Jurkat, Clone E6-1 (cell line): ENCODE measurements around the gene SHKBP1.

Experiments used
- DNase-seq: peaks from one replicate; pipeline ENCODE4 v3.0.0-alpha.2; 2011; ENCODE audit warnings: low read depth, low spot score
- H3K4me3 ChIP-seq: 2 replicates; pipeline ENCODE4 v1.5.1; 2011; ENCODE audit warnings: mild to moderate bottlenecking, low read length, control low read depth, moderate library complexity

The SHKBP1 gene

GRCh38 chr19:40598121-40598917 lies 21.6 kb downstream of the SHKBP1 start:
- peak overlapping the region; percentile 47 for H3K4me3 ChIP-seq
- peak; percentile 60 for DNase-seq

GRCh38 chr19:40598918-40599307 lies 22.2 kb downstream of the SHKBP1 start:
- DNase-seq: no peak
- no peak overlapping the region for H3K4me3 ChIP-seq

DNA sequence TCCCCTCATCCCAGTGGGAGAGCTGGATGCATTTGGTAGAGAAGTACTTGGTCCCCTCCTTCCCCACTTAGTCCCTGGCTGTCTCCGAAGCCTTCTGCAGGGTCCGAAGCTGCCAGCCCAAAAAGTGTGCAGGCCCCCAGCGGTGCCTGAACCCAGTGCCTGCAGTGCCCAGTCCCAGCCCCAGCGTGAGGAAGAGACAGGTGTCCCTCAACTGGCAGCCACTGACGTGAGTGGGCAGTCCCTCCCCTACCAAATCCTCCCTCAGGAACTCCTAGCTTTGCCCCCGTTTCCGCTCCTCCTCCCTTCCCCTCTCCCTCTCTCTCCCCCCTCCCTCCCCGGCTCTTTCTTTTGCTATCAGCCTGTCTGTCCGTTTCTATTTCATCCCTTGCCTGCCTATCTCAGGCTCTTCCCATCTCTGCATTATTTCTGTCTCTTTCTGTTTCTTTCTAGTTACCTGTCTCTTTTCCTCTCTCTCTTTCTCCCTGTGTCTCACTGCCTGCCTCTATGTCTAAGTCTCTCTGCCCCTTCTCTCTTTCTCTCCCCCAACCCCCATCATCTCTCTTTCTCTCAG lies 22.7 kb downstream of the SHKBP1 start:
- H3K4me3 ChIP-seq: no peak overlapping the region
- DNase-seq: no peak

- H3K4me3 ChIP-seq: no peak overlapping the region
- no peak for DNase-seq
Observed at GRCh38 chr19:40599902-40600569, 23.4 kb downstream of the SHKBP1 start.

GRCh38 chr19:40600570-40601133 lies 24.0 kb downstream of the SHKBP1 start:
- peak overlapping the region; percentile 15; the same call in 1 of the 2 replicates for H3K4me3 ChIP-seq
- no peak for DNase-seq

- H3K4me3 ChIP-seq: peak within 1 kb of the TSS; percentile 31
- no peak for DNase-seq
Observed at GRCh38 chr19:40601134-40601974, 24.7 kb downstream of the SHKBP1 start, which contains the start of gene LTBP4. TSS of gene LTBP4 (plus strand) at chr19:40601369. CDS start at chr19:40601388, 19 bp downstream.

DNA sequence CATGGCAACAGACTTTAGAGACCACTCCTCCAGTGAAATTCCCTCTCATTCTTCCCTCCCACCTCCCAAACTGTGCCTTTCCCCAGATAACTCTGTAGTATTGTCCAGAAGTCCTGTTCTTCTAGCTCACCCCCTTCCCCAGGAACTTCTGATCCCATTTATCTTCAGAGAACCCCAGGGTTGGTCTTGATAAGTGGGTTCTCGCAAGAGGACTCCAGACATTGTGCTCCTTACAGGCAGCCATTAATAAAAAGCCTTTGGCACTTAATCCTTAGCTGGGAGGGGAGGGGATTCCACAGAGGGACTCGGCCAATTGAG lies 26.4 kb downstream of the SHKBP1 start:
- DNase-seq: no peak
- no peak overlapping the region; the same call in 1 of the 2 replicates for H3K4me3 ChIP-seq

DNA sequence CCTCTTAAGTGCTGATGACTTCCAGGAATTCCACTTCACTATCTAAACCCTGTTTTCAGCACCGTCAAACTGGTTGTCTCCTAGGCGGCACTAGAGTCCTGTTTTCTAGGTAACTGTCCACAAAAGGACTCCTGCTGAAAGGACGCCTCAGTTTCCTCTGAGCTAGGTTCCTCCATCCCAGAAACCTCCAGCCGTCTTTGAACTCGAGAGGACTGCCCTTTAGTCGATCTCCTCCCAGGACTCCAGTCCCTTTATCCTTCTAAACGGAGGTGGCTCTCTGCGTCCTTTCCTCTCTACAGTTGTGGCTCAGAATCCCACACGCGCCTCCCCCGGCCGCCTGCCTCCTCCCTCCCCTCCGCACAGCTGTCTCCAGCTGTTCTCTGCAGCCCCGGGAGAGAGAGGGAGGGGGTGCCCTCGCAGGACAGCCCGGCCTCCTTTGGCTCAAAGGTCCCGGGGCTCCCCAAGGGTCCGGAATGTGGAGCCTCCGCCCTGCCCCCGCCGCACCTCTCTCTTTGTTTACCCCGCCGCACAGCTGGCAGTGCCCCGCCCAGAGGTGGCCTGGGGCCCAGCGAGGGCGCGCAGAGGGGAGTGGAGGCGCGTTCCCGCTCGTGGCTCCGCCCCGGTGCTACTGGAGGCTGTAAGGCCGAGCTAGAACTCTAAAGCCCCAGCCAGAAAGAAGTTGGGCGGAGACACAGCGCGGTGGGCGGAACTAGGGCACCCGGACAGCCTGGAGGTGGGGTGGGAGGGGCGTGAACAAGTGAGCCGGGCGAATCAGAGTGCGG lies 26.9 kb downstream of the SHKBP1 start:
- H3K4me3 ChIP-seq: peak overlapping the region; percentile 45
- DNase-seq: peak; percentile 98

DNA sequence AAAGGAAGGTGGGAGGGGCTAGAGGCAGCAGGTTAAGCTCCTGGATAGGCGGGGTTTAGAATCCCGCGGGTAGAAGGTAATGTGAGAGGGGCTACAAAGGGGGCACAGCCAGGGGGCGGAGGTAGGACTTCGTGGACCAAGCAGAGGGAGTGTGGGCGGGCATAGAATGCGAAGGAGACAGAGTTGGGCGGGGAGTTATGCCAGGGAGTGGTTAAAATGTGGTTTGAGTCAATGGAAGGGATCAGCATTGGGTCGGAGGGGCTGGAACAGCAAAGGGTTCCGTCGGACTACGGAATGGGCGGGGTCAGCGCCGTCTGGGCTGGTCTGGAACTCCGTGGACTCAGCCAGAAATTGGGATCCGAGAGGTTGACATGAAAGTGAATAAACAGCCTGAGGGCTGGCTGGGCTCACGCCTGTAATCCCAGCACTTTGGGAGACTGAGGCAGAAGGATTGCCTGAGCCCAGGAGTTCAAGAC lies 27.5 kb downstream of the SHKBP1 start:
- H3K4me3 ChIP-seq: peak overlapping the region; percentile 28
- no peak for DNase-seq

- H3K4me3 ChIP-seq: peak overlapping the region; percentile 66
- no peak for DNase-seq
Observed at GRCh38 chr19:40604647-40605215, 28.1 kb downstream of the SHKBP1 start.

GRCh38 chr19:40605216-40605971 lies 28.7 kb downstream of the SHKBP1 start:
- DNase-seq: peak; percentile 75
- H3K4me3 ChIP-seq: peak overlapping the region; percentile 66

GRCh38 chr19:40607311-40608239 lies 30.9 kb downstream of the SHKBP1 start:
- no peak for DNase-seq
- no peak overlapping the region for H3K4me3 ChIP-seq

DNA sequence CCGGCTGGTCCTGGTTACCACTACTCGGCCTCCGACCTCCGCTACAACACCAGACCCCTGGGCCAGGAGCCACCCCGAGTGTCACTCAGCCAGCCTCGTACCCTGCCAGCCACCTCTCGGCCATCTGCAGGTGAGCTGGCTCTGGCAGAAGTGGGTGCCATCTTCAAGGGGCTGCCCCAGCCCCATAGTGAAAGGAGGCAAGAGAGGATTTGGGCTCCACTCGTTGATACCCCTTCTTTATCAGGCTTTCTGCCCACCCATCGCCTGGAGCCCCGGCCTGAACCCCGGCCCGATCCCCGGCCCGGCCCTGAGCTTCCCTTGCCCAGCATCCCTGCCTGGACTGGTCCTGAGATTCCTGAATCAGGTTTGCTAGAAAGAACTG lies 31.6 kb downstream of the SHKBP1 start:
- H3K4me3 ChIP-seq: no peak overlapping the region

GRCh38 chr19:40608957-40609356 lies 32.3 kb downstream of the SHKBP1 start:
- peak overlapping the region; percentile 53 for H3K4me3 ChIP-seq
- no peak for DNase-seq

More for the DNA sequence above, 31.6 kb downstream of the SHKBP1 start:
- no peak for DNase-seq

DNA sequence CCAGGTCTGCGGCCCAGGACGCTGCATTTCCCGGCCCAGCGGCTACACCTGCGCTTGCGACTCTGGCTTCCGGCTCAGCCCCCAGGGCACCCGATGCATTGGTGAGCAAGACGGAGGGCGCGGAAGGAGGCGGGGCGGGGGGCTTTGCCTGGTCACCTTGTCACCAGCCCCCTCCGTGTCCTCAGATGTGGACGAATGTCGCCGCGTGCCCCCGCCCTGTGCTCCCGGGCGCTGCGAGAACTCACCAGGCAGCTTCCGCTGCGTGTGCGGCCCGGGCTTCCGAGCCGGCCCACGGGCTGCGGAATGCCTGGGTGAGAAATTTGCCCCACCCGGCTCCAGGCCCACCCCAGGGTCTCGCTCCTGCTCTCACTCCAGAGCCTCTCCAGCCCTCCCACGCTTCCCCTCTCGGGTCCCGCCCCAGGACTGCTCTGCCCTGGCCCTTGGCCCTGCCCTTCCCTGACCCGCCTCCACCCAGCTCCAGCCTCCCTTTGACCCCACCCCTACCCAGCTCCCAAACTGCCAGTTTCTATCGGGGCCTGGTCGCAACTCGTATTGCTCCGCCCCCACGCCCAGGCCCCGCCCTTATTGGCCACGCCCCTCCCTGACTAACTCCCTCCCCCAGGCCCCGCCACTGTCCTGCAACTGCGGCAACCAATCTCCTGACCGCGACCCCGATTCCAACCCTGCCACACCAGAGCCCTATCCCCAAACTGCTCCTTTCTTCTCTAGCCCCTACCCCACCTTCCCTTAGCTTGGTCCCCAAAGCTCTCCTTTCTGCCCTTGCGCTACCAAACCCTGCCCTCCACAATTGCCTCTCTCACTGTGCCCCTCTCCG lies 33.1 kb downstream of the SHKBP1 start:
- peak; percentile 64 for DNase-seq
- peak overlapping the region; percentile 53 for H3K4me3 ChIP-seq
